ENCODE measurements around the gene USP24.
A peak's percentile ranks its signal among the peaks of the same experiment; 100 is the strongest.

The USP24 gene

DNA sequence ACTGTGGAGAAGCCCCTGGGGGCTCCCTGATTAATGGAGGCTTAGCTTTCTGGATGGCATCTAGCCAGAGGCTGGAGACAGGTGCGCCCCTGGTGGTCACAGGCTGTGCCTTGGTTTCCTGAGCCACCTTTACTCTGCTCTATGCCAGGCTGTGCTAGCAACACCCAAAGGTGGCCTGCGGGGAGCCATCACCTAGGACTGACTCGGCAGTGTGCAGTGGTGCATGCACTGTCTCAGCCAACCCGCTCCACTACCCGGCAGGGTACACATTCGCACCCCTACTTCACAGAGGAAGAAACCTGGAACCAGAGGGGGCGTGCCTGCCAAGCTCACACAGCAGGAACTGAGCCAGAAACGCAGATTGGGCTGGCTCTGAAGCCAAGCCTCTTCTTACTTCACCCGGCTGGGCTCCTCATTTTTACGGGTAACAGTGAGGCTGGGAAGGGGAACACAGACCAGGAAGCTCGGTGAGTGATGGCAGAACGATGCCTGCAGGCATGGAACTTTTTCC lies 151.0 kb downstream of the USP24 start:
- peak; percentile 82 for DNase-seq

DNA sequence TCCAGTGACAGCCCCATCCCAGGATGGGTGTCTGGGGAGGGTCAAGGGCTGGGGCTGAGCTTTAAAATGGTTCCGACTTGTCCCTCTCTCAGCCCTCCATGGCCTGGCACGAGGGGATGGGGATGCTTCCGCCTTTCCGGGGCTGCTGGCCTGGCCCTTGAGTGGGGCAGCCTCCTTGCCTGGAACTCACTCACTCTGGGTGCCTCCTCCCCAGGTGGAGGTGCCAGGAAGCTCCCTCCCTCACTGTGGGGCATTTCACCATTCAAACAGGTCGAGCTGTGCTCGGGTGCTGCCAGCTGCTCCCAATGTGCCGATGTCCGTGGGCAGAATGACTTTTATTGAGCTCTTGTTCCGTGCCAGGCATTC lies 151.6 kb downstream of the USP24 start:
- peak; percentile 57 for DNase-seq

DNA sequence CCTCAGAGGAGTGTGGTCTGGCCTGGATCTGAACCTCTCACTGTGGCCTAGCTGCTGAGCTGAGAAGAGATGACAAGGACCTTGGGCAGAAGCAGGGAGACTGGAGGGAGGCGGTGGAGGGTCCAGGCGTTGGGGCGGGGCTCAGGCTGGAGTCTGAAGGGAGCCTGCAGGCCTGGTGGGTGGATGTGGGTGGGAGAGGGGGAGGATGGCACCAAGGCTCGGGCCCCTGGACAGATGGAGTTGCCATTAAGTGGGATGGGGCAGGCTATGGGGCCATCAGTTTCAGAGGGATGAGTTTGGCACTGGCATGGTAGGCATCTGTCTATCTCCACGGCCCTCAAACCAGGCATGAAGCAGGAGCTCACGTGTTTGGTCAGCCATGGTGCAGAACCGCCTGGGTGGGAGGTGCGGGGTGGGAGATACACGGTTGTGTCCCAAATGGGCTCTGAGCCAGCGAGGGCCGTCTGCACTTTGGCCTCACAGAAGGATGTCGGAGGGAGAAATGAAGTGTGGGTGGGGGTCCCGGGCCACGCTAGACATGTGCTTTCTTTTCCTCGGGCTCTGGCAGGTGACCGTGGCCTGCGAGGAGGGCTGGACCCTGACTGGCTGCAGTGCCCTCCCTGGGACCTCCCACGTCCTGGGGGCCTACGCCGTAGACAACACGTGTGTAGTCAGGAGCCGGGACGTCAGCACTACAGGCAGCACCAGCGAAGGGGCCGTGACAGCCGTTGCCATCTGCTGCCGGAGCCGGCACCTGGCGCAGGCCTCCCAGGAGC lies 152.2 kb downstream of the USP24 start:
- DNase-seq: no peak

DNA sequence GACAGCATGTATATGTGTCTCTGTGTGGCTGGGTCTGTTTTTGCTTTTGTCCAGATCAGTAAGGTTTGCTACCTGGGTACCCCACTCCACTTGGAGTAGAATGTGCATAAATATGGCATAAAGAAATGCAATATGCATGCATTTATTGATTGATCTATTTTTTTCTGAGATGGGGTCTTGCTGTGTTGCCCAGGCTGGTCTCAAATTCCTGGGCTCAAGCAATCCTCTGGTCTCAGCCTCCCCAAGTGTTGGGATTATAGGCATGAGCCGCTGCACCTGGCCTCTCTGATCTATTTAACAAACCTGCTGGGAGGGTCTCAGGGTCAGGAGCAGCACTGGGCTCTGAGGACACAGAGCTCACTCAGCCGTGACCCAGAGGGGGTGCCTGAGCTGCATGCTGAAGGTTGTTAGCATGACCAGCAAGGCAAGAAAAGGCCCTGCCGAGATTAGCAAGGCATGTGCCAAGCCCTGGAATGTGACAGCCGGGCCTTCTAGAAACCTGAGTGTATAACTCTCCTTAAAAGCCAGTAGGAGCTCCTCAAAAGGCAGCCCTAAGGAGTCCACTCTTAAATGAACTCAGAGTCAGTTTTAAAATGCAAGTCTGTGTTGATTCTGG lies 153.3 kb downstream of the USP24 start:
- DNase-seq: no peak

DNA sequence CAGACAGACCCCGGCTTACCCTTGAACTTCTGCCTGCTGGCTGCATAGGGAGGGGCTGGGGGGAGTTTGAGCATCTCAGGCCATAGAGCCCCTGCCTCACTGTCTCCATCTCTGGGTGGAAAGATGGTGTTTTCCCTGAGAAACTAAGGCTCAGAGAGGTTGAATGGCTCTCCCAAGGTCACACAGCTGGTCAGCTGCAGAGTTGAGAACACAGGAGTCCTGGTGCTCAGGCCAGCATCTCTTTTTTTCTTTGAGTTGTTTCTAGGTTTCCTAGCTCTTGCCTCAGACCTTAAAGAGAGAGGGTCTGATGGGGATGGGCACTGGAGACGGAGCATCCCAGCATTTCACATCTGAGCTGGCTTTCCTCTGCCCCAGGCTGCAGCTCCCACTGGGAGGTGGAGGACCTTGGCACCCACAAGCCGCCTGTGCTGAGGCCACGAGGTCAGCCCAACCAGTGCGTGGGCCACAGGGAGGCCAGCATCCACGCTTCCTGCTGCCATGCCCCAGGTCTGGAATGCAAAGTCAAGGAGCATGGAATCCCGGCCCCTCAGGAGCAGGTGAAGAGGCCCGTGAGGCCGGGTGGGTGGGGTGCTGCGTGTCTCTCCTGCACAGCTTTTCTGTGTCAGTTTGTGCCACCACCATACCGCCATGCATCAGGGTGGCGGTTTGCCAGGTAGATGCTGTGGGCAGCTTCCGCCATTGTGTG lies 154.0 kb downstream of the USP24 start:
- no peak for DNase-seq

DNA sequence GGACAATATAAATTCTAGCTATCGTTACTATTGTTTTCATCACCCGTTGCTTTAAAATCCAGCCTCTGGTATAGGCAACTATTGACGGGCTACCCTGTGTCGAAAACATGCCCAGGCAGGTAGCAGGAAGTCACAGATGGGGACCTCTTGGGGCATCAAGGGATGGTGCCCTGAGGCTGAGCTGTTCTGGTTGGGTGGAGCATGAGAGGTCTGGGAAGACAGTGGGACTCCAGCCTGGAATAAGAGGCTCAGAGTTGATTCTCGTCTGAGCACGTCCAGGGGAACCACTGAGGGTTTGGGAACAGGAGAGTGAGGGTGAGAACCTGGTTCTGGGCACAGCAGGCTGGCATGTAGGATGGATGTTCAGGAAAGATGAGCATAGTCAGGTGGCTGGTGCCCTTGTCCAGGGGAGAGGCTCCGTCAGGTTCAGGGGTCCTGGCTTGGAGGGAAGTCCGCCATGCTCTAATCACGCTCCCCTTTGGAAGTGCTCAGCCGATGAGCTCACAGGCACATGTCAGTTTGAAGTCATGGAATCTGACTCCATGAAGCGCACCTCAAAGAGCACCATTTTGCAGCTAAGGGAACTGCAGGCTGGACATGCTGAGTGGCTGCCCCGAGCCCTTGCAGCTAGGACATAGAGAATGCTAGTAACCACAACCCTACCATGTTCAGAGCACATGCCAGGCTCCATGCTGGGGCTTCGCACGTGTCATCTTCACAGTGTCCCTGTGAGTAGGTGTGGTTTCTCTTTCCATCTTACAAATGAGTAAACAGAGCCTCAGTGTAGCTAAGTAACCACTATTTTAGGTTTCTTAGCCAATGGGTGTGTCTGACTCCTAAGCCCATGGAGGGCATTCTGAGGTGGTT lies 154.8 kb downstream of the USP24 start:
- no peak for DNase-seq

DNA sequence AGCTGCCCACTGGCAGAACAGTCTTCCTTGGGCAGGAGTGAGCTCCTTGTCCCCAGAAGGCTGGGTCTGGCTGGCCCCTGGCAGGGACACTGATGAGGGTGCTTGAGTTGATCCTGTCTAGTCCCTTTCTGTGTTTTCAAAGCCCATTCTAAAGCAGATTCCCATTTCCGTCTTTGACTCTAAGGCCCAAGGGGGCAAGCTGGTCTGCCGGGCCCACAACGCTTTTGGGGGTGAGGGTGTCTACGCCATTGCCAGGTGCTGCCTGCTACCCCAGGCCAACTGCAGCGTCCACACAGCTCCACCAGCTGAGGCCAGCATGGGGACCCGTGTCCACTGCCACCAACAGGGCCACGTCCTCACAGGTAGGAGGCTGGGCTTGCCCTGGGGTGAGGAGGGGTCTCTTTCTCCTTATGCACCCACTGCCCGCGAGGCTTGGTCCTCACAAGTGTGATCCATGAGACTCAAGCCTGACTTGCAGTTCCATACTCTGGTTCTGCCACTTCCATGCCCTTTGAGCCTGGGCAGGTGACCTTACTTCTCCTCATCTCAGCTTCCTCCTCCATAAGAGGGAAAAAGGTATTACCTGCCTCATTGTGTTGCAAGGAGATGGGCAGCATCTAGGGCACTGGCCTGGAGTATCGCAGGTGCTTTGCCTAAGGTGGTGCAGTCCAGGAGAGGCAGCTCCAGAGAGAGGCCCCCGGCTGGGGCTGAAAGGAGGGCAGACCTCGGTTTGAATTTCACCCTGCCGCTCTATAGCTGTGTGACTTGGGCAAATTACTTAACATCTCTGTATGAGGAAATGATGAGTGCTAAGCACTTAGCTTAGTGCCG lies 155.6 kb downstream of the USP24 start:
- DNase-seq: no peak

DNA sequence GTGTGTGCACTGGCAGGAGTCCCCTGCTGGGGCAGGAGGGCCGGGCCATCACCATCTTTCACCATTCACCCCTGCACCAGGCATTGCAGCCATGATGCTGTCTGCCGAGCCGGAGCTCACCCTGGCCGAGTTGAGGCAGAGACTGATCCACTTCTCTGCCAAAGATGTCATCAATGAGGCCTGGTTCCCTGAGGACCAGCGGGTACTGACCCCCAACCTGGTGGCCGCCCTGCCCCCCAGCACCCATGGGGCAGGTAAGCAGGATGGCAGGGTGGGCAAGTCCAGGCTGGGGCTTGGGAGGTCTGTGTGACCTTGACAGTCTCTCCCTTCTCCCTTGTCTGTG lies 157.2 kb downstream of the USP24 start:
- no peak for DNase-seq

DNA sequence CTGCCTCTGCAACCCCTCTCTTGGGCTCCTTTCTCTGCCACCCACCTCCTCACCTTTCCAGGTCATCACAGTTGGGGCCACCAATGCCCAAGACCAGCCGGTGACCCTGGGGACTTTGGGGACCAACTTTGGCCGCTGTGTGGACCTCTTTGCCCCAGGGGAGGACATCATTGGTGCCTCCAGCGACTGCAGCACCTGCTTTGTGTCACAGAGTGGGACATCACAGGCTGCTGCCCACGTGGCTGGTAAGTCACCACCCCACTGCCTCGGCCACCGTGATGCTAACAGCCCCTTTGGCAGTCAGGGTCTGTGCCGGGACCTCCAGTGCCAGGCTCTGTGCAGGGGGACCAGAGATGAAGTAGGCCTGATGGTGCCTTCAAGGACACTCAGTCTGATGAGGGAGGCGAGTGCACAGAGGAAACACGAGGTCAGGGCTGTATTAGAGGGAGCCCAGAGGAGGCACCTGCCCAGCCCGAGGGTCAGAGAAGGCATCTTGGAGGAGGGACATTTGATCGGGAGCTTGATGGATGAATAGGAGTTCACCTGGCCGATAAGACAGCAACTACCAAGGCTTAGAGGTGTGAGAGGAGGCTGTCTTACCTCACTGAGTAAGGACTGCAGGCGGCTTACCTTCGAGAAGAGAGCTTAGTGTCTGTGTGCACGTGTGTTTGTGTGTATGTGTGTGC lies 157.8 kb downstream of the USP24 start:
- no peak for DNase-seq

DNA sequence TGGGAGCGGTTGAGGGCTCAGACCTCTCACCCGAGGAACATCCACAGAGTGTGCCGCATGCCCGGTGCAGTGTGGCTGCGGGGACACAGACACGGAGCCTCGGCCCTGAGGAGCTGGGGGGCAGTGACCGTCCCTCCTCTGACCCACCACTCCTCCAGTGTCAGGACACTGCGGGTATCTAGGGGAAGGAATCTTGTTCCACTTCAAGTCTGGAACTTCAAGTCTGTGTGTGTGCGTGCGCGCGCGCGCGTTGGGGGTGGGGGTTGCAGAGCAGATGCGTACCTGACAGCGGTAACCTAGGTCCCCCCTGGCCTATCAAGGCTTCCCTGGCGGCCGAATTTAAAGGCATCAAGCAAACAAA lies 158.6 kb downstream of the USP24 start:
- no peak for DNase-seq

DNA sequence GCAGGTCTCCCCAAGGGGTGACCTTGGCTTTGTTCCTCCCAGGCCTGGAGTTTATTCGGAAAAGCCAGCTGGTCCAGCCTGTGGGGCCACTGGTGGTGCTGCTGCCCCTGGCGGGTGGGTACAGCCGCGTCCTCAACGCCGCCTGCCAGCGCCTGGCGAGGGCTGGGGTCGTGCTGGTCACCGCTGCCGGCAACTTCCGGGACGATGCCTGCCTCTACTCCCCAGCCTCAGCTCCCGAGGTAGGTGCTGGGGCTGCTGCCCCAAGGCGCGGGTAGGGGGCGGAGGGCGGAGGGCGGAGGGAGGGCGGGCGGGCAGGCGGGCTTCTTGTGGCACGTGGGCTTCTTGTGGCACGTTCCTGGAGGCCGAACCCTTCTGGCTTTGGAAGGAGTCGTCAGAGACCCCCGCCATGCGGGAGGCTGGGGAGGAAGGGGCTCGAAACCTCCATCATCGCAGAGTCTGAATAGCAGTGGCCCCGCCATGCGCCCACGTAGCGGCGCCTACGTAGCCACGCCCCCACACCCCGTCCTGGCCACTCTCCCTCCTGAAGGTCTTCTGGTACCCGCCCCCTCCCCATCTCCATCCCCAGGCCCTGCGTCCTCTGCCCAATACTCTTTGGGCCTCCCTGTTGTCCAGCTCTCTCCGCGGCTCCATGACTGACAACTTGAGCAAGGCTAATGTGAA lies 159.1 kb downstream of the USP24 start:
- DNase-seq: no peak

DNA sequence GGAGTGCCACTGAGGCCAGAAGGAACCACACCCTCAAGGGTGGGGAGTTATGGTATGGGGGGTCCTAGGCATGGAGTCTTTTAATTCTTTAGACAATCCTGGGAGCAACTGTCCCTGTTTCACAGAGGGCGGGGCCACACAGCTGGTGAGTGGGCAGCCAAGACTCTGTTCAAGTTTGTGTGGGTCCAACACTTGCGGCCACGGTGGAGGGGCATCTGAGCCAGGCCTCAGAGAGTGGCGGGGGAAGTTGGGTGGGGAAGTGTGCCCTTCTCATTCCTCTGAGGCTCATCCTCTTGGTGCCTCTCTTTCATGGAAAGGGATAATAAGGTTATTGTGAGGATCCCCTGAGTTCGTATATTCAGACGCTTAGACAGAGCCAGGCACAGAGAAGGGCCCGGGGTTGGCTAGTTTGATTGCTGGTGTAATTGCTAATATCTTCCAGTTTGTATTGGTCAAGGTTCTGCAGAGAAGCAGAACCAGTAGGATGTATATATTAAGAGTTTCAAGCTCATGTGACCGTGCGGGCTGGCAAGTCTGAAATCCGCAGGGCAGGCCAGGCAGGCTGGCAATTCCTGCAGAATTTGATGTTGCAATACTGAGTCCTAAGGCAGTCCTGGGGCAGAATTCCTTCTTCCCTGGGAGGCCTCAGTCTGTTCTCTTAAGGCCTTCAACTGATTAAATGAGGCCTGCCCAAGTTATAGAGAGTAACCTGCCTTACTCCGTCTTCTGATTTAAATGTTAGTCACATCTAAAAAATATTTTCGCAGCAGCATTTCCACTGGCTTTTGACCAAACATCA lies 159.9 kb downstream of the USP24 start:
- DNase-seq: no peak

DNA sequence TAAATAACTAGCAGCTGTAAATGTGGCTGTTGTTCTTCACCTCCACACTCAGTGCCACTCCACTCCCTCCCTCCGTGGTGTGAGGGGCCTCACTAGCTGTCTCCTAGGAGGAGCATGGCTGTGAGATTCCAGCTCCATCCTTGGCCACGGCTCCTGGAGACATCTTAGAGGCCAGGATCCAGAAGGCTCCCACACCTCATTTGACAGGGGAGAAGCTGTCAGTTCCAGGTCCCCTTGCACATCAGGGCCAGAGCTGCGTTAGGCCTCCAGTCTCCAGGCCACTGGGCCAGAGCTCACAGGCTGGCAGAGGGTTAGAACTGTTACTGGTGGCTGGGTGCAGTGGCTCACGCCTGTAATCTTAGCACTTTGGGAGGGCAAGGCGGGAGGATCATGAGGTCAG lies 160.8 kb downstream of the USP24 start:
- no peak for DNase-seq

DNA sequence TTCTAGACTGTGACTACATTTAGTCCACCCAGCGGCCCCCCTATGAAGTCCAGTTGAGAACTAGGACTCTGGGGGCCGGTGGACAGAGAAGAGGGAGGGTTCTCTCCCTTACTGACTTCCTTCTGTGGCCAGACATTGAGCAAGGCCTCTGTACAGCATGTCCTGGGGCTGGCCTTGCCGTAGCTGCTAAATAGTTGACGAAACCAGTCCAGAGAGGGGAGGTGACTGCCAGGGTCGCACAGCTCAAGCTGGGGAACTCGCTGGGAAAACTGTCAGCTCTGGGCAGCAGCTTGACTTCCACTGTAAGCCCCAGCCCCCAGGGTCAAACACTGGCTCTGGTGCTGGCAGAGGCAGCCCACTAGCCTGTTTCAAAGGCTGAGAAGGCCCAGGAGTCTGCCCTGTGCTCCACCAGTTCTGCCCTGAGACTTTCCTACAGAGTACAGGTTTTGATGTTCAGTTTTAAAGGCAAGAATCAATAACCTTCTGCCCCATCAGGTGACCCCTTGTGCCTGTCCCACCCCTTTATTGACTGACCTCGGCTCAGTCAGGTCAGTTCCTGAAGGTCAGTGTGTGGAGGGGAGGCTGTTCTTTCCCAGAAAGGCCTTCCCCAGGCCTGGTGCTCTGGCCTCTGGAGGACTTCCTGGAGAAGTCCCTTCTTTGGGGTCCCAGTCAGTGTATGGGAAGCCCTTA lies 161.8 kb downstream of the USP24 start:
- no peak for DNase-seq

DNA sequence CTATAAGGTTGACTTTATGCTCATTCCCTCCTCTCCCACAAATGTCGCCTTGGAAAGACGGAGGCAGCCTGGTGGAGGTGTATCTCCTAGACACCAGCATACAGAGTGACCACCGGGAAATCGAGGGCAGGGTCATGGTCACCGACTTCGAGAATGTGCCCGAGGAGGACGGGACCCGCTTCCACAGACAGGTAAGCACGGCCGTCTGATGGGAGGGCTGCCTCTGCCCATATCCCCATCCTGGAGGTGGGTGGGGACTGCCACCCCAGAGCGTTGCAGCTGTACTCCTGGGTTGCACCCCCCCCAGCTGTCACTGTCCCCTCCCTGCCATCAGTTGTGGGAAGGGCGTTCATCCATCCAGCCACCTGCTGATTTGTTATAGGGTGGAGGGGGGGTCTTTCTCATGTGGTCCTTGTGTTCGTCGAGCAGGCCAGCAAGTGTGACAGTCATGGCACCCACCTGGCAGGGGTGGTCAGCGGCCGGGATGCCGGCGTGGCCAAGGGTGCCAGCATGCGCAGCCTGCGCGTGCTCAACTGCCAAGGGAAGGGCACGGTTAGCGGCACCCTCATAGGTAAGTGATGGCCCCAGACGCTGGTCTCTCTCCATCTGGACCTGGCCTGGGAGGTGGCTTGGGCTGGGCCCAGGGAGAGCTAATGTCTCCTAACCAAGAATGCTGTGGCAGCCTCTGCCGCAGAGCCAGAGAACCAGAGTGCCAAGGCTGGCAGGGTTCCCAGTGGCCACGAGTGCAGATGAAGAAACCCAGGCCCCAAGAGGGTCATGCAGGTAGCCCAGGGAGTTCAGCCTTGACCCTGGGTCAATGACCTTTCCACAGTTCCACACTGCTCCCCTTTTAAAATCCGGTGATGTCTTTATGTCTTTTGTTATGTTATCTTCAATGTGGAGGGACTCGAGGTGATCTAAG lies 162.7 kb downstream of the USP24 start:
- no peak for DNase-seq

DNA sequence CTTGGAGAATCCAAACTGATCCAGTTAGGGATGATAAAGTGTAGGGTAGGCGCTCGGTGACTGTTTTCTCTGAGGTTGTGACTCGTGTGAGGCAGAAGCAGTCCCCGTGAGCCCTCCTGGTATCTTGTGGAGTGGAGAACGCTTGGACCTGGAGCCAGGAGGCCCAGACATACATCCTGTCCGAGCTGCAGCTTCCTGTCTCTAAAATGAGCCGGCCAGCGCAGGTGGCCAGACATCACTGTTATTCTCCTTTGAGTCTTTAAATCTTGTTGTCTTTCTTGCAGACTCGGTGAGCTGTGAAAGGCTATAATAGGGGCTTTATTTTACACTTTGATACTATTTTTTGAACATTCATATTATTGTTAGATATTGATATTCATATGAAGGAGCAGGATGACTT lies 163.5 kb downstream of the USP24 start:
- no peak for DNase-seq

DNA sequence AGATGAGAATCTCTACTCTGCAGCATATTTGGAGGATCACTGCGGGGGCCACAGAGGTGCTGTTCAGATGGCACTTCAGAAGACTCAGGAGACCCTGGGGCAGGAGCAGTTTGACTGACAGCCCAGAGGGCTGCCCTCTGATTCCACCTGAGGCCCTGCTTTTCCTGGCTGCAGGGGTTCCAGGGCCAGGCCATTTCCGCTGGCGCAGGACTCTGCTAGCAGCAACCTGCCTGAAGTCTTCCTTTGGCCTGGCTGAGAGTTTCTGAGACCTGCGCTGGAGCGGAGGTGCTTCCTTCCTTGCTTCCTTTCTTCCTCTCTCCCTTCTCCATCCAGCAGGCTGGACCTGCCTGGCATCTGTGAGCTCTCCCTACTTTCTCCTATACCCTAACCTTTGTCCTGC lies 164.0 kb downstream of the USP24 start:
- DNase-seq: no peak

DNA sequence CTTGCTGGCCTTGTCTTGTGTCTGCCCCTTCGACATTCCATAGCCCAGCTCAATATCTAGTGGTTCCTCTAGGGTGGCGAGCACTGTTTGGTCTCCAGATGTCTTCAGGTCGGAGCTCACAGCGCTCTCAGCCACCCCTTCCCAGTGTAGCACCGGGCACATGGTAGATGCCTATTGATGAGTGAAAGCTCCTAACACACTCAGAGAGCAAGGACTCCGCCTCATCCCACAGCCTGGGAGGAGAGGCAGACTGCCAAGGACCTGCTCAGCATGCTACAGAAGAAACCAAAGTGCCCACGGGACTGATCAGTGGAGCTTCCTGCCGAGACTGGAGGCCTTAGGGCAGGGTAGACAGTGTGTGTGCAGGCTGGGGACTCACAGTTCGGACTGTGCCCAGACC lies 164.9 kb downstream of the USP24 start:
- no peak for DNase-seq

DNA sequence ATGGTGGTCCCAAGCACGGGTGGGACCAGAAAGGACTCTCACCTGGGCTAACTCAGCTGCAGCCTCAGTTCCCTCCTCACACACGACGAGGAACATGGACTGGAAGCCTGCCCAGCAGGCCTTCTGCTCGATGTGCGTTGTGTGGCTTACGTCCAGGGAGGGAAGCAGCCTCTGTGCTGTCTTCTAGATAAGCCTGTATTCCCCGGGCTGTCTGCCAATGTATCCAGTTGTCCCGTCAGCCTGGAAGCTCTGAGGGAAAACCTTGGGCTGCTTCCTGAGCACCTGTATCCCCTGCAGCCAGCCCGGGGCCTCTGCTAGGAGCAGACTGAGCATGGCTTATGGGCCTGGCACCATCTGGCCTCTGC lies 165.3 kb downstream of the USP24 start:
- DNase-seq: peak; percentile 58
